HG03520 (cell line): ENCODE results near the gene IL4.
A peak's percentile ranks its signal among the peaks of the same experiment; 100 is the strongest.

Source experiments
- ATAC-seq: cut with Tn5 transposase; IDR thresholded peaks from one replicate; pipeline ENCODE4 v1.9.1; 2021; ENCODE audit warnings: mild to moderate bottlenecking, moderate library complexity; ENCODE audit not compliant: unreplicated experiment

The IL4 gene

DNA sequence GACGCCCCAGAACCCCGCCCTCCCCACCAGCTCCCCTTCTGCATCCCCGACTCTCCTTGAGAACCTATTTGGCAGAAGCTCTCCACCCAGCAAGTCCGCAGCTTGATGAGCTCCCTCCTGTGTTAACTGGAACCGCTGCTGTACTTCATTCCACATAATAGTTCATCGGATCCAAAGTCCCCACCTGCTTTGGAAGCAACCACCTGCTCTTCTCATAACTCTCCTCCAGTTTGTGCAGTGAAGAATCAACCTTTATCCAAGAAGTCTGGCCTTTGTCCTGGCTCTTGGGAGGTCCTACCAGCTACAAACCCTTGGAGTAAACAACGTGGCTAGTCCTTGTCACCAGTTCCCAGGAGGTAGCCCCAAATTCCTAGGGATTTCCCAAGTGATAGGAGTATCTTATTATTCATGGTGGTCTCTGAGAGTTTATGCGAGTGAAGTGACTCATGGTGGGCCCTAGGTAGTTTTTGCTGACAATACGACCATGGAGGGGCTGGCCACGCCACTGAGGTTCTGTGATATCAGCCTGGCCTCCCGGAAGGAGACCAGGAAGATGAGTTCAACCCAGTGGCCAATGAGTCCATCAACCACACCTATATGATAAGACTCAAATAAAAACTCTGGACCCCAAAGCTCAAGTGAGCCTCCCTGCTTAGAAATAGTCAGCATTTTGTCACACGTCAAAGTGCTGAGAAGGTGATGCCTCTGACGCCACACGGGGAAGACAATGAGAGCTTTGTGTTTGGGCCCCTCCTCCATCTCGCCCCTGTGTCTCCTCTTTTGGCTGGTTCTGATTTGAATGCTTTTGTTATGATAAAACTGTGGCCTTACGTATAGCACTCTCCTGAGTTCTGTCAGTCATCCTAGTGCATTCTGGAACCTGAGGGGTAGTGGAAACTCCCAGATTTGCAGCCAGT lies 3.6 kb upstream of the IL4 start:
- no peak for ATAC-seq

DNA sequence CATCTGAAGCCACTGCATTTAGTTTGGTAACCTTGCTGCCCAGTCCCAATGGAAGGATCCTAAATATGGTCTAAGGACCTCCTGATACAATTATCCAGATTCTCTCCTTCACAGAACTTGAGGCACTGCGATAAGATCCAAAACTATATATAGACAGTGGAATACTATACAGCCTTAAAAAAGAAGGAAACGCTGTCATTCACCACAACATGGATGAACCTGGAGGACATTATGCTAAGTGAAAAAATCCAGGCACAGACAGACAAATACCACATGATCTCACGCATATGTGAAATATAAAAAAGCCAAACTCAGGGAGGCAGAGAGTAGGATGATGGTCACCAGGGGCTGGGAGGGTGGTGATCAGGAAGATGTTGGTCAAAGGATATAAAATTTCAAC lies 2.8 kb upstream of the IL4 start:
- ATAC-seq, result no peak

DNA sequence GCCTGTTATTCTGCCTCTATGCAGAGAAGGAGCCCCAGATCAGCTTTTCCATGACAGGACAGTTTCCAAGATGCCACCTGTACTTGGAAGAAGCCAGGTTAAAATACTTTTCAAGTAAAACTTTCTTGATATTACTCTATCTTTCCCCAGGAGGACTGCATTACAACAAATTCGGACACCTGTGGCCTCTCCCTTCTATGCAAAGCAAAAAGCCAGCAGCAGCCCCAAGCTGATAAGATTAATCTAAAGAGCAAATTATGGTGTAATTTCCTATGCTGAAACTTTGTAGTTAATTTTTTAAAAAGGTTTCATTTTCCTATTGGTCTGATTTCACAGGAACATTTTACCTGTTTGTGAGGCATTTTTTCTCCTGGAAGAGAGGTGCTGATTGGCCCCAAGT lies 301 bp upstream of the IL4 start:
- no peak for ATAC-seq

GRCh38 chr5:132674671-132675506 lies 1.1 kb downstream of the IL4 start:
- ATAC-seq, result peak; percentile 79

DNA sequence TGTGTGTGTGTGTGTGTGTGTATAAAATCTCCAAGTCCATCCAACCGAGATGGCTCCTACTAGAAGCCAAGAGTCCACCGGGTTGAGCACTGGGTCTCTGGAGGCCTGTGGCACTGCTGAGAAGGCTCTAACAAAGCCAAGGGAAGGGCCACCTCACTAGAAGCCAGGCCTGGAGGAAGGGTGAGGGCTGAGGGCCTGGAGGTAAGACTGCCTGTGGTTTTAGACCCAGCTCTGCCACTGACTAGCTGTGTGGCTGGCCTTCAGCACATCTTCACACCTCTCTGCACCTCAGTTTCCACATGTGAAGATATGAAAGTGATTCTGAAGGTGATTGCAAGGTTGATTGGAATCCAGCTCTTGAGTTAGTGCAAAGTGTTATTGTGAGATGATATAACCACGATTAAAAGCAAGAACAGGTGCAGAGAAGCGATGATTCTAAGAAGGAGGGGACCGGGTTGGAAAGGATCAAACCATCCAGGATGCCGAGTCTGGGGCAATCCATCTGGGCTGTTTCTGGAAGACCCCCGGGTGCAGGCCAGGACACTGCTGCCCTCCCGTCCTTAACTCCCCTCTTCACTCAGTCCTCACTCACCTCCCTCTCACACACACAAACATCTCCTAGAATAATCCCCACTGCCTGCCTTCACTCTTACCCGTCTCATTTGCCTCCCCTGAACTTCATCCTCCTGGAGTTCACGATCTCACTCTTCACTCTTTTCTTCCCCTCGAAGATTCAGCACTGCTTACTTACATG lies 2.3 kb downstream of the IL4 start:
- ATAC-seq, result no peak

DNA sequence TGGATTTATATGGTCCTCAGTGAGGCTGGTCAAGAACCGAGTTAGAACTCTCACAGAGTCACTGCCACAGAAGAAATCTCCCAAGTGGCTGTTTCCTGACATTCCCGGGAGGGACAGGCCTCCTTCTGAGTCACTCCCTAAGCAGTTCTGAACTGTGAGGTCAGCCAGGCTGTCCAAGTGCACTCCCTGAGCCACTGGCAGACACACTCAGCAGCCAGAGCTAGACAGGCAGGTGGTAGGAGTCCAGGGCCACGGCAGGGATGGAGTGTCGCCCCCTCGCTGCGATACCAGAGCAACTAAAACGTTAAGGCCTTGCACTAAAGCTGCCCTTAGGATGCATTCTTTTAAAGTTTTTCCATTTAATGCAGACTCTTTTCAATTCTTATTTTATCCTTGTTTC lies 3.4 kb downstream of the IL4 start:
- ATAC-seq, result no peak

DNA sequence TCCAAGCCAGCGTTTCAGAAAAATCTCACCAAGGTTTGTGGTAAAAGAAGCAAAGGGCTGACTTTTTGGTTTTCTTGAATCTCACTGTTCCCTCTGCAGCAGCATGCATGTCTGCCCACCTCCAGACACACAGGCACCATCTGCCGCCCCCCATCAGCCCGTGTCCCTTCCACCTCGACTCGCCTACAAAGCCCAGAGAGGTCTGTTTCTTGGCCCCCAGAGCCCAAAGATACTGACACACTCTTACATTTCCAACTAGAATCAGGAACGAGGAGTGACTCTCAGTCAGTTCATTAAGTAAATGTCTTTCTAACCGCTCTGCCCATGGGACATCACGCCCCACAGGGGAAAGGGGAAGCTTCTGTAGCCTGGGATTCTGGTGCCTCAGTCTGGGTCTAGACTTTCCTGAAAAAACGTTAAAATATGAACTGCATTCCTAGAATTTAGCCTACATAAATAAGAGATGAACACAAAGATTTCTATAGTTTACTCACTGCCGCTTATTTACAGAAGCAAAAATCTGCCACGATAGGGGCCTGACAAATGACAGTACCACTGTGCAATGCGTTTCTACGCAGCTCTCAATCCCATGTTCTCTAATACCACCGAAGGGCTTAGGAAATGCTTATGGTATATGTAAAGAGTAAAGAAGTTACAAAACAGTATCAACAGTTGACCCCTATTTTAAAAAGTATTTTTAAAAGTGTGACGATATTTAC lies 4.1 kb downstream of the IL4 start:
- no peak for ATAC-seq

- ATAC-seq, result no peak
Observed at GRCh38 chr5:132678735-132679134, 4.9 kb downstream of the IL4 start.

GRCh38 chr5:132679166-132679565 lies 5.4 kb downstream of the IL4 start:
- ATAC-seq, result no peak

DNA sequence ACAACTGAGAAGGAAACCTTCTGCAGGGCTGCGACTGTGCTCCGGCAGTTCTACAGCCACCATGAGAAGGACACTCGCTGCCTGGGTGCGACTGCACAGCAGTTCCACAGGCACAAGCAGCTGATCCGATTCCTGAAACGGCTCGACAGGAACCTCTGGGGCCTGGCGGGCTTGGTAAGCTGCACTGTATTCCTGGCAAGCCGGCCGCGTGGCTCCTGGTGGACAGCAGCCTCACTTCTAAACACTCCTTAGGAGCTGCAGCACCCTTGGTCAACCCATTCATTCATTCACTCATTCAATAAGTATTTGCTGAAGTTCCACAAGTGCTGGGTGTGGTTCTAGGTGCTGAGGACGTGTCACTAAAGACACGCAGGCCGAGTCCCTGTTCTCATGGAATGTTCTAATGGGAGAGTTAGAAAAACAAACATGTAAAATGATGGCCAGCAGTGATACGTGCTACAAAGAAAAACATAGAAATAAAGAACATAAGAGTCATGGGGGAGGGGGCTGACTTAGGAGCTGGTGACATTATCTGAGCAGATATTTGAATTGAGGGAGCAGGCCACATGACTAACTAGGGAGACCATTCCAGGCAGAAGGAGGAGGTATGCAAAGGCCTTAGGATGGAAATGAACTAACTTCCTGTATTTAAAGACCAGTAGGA lies 6.1 kb downstream of the IL4 start:
- ATAC-seq, result no peak

DNA sequence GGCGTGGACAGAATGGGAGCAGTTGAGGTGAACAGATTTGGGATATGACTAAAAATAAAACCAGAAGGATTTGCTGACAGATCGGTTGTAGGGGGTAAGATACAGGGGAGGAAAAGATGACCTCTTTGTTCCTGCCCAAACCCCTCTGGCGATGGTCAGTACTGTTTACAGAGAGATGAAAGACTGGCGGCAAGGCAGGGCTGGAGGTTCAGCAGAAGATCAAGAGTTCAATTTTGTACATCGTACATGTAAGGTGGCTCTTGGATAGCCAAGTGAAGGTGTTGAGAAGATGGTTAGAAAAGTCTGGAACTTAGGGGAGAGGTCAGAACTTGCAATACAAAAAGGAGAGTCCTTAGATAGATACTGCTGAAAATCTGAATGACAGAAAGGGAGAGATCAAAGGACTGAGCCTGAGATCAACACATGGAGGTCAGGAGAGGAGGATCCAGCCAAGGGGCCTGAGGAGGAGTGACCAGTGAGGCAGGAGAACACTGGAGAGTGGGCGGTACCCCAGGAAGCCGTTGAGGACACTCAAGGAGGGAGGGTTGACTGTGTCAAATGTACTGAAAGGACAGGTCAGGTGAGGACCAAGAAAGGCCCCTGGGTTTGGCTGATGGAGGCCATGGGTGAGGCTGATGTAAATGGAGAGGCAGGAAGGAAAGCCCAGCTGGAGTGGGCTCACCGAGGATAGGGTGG lies 7.1 kb downstream of the IL4 start:
- ATAC-seq, result no peak

DNA sequence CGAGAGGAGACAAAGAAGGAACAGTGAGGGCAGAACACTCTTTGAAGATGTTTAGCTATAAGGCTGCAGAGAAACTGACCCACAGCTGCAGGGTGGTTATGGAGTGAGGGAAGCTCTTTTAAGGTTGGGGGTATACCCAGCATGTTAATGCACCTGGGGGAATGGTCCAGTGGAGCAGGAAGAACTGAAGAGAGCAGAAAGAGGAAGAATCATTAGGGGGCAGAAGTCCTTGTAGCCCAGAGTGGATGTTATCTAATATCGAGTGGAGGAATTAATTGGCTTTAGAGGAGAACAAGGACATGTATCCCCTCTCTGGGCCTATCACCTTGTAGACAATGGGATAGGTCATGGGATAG lies 7.7 kb downstream of the IL4 start:
- ATAC-seq, result no peak

DNA sequence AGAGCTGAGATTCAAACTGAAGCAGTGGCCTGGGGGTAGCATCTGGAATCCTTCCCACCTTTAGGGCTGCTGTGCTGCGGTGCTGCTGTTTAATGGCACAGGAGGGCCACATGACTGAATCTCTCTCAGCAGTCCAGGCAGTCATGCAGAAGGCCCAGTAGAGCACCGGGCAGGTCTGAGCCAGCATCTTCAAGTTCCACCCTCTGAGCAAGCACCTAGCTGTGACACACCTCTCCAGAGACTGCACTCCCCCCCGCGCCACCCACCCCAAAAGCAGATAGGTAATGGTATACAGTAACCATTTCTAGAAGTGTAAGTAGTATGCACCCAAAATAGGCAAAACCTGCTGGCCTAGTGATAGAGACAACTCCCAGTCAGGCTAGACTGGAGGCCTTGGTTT lies 8.2 kb downstream of the IL4 start:
- ATAC-seq, result no peak

GRCh38 chr5:132684491-132684890 lies 10.7 kb downstream of the IL4 start:
- no peak for ATAC-seq

- no peak for ATAC-seq
Observed at GRCh38 chr5:132684922-132685720, 11.3 kb downstream of the IL4 start.

DNA sequence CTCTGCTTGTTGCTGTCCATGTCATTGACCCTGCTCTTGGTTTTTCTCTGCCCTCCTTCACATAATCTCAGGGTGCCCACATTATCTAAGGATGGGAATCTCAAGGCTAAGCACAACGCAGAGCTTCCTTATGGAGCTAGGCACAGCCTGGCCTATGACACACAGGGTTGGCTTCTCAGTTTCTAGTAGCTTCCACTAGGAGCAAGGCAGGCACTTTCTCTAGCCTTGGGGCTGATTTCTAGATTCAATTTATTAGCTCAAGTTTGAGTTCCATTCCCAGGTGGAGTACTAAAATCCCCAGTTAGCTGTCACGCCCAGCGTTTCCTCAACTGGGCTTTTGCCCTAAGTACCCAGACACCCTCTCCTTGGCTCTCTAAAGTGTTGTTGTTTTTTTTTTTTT lies 12.4 kb downstream of the IL4 start:
- no peak for ATAC-seq

DNA sequence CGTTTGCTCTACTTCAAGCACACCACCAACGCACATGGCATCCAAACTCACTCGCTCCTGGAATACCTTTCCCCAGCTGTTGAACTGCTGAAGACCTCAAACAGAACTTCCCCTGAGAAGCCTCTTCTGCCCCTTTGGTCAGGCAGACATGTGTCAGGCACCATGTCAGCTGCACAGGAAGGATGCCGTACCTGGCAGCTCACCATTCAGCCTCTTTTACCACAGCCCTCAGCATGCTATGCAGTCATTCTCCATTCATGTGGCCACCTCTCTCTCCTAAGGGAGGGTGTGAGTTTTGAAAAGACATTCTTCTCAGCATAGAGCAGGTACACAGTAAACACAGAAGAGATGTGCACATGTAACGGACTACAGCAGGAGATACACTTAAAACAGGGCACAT lies 14.2 kb downstream of the IL4 start:
- ATAC-seq, result no peak

DNA sequence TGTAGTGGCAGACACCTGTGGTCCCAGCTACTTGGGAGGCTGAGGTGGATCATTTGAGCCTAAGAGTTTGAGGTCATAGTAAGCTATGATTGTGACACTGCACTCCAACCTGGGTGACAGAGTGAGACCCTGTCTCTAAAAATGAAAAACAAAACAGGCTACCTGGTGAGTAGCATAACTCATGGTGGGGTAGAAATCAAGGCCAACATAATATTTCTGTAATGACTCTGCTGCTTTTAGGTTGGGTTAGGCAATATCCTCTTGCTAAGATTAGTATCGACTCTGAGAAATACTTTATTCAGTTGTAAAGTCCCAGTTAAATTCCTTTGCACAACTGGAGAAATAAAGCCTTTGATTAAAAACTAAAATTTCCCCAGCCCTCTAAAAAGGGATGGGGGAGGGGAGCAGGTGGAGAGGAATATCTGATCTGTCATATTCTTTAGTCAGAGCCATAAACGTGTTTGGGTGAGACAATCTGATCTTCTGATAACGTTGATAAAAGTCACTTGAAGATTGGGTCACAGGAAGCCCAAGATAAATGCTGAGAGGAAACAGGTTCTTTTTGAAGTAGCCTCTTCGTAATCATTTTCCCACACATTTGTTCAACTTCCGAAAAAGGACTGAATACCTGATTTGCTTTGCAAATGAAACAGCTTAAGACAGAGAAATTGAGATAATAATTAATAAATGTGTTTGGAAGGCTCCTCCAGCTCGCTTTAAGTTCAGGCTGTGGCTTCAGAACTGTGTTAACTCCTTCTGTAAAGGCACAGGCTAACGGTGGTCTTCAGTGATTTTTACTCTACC lies 14.9 kb downstream of the IL4 start:
- no peak for ATAC-seq
